ENCODE measurements around the gene GSTCD. TPM values are rescaled to one million over a fixed set of nuclear protein-coding genes. Genes with fewer than 3 reads are reported as not detected.

The GSTCD gene
- total and polyA plus RNA-seq, 9 of the 15 experiments (the other 6 are each of a cell fraction or from before 2014, with no cell fraction given), result 4.5 to 36.3 (median 16.0) TPM

- no peak for FAIRE-seq
- POLR2A ChIA-PET, result no interaction called here
- no peak overlapping the region for H3K4me3 ChIP-seq
- CTCF ChIA-PET (ENCODE audit: low intra/inter-chr PET ratio), result no interaction called here
- H3K9ac ChIP-seq (ENCODE audit: insufficient read depth in 1 of 2, low read depth in 2 of 2, low read length in 2 of 2), result no peak overlapping the region
- H3K27me3 ChIP-seq (ENCODE audit: control insufficient read depth in 2 of 2, insufficient read depth in 2 of 2, low read length in 2 of 2), result no peaks in the 10 kb centered on the region
- no peak overlapping the region for H3K4me2 ChIP-seq (ENCODE audit: insufficient read depth, low read length)
- no peaks in the 10 kb centered on the region for H3K79me2 ChIP-seq (ENCODE audit: control insufficient read depth, insufficient read depth, low read length)
- in situ Hi-C loops (cut with MboI) (no loop called here), intact Hi-C loops (cut with micrococcal nuclease) (no loop called here)
- 53% methylated on average over 2 of the region's 2 CpGs for WGBS (ENCODE audit: insufficient coverage, low coverage, missing lambda C conversion rate)
- no peak for ATAC-seq
- peaks cover 3% of the 10 kb centered on the region; the same call in 2 of the 3 replicates for H3K36me3 ChIP-seq (ENCODE audit: control insufficient read depth, insufficient read depth, low read length)
- no peak overlapping the region for H2AFZ ChIP-seq (ENCODE audit: low read depth, low read length)
- H3K9me1 ChIP-seq (ENCODE audit: control insufficient read depth, insufficient read depth, low read length), result no peaks in the 10 kb centered on the region
- no peak for DNase-seq (ENCODE audit: extremely low read depth in 1 of 4, low spot score in 3 of 4)
- no peaks in the 10 kb centered on the region for H3K4me1 ChIP-seq (replicated peaks in 1 of 2; ENCODE audit: control insufficient read depth in 2 of 2, insufficient read depth in 2 of 2, low read length in 2 of 2)
- BruUV-seq (replicated peaks), result no TSS peak
- no peaks in the 10 kb centered on the region for H4K20me1 ChIP-seq (replicated peaks; ENCODE audit: control insufficient read depth, insufficient read depth, low read length)
- no peaks in the 10 kb centered on the region for H3K9me3 ChIP-seq (replicated peaks; ENCODE audit: control insufficient read depth, insufficient read depth, low read depth, low read length)
- H3K27ac ChIP-seq (ENCODE audit: extremely low read depth, low read depth, low read length), result no peak overlapping the region
- TF ChIP-seq ZNF316 (IDR thresholded peaks at IDR 0.05) (no peak), ZNF23 (CRISPR knock-in tag; IDR thresholded peaks at IDR 0.05) (no peak), GABPB2 (CRISPR knock-in tag; conservative IDR thresholded peaks at IDR 0.05) (no peak), TGIF2 (CRISPR knock-in tag; IDR thresholded peaks at IDR 0.05) (no peak)
- TF ChIP-seq, protein P1, sequence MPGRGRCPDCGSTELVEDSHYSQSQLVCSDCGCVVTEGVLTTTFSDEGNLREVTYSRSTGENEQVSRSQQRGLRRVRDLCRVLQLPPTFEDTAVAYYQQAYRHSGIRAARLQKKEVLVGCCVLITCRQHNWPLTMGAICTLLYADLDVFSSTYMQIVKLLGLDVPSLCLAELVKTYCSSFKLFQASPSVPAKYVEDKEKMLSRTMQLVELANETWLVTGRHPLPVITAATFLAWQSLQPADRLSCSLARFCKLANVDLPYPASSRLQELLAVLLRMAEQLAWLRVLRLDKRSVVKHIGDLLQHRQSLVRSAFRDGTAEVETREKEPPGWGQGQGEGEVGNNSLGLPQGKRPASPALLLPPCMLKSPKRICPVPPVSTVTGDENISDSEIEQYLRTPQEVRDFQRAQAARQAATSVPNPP (IDR thresholded peaks at IDR 0.05; ENCODE audit: borderline replicate concordance, insufficient read depth, insufficient read length), result no peak
These were observed 33.0 kb downstream of the GSTCD start for GRCh38 chr4:105741548-105741947.

DNA sequence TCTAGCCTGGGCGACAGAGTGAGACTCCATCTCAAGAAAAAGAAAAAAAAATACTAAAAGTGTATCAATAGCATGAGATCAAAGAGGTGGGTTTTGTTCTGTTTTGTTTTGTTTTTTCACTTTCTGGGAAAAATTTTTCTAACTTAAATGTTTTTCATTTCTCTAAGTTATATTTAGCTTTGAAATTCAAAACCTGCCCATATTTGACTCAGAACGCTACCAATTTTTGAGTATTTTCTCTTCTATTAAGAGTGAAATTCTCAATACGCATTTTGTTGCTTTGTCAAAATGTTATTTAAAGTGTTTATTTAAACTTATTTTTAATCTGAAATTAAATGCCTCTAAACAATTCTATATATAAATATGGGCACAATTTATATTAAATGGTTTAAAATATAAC, 39.6 kb downstream of the GSTCD start:
- in situ Hi-C loops (cut with MboI) (no loop called here), intact Hi-C loops (cut with micrococcal nuclease) (no loop called here)
- Histone ChIP-seq H3K4me1 (replicated peaks in 1 of 2; ENCODE audit: control insufficient read depth in 2 of 2, insufficient read depth in 2 of 2, low read length in 2 of 2) (no peaks in the 10 kb centered on the region), H3K9ac (ENCODE audit: insufficient read depth in 1 of 2, low read depth in 2 of 2, low read length in 2 of 2) (no peak overlapping the region), H3K79me2 (ENCODE audit: control insufficient read depth, insufficient read depth, low read length) (no peaks in the 10 kb centered on the region), H3K27me3 (ENCODE audit: control insufficient read depth in 2 of 2, insufficient read depth in 2 of 2, low read length in 2 of 2) (no peaks in the 10 kb centered on the region), H3K36me3 (ENCODE audit: control insufficient read depth, insufficient read depth, low read length) (no peaks in the 10 kb centered on the region), H3K9me3 (replicated peaks; ENCODE audit: control insufficient read depth, insufficient read depth, low read depth, low read length) (no peaks in the 10 kb centered on the region), H3K9me1 (ENCODE audit: control insufficient read depth, insufficient read depth, low read length) (no peaks in the 10 kb centered on the region), H3K4me2 (ENCODE audit: insufficient read depth, low read length) (no peak overlapping the region), H3K4me3 (no peak overlapping the region), H3K27ac (ENCODE audit: extremely low read depth, low read depth, low read length) (no peak overlapping the region), H4K20me1 (replicated peaks; ENCODE audit: control insufficient read depth, insufficient read depth, low read length) (no peaks in the 10 kb centered on the region), H2AFZ (ENCODE audit: low read depth, low read length) (no peak overlapping the region)
- TF ChIP-seq ZBTB7A (IDR thresholded peaks at IDR 0.05; ENCODE audit: borderline replicate concordance, control insufficient read depth, low read depth, low read length) (no peak), GATAD2B (IDR thresholded peaks at IDR 0.05; ENCODE audit: borderline replicate concordance) (no peak), CBFA2T3 (IDR thresholded peaks at IDR 0.05) (no peak), MCM3 (IDR thresholded peaks at IDR 0.05) (no peak)
- ATAC-seq, result no peak
- no peak for FAIRE-seq
- ChIA-PET CTCF (ENCODE audit: low intra/inter-chr PET ratio) (no interaction called here), POLR2A (no interaction called here)
- no peak for DNase-seq (ENCODE audit: extremely low read depth in 1 of 4, low spot score in 3 of 4)
- 93% methylated on average over 3 of the region's 3 CpGs for WGBS (ENCODE audit: insufficient coverage, low coverage, missing lambda C conversion rate)
- BruUV-seq (replicated peaks), result no TSS peak
